Fibroblast of pulmonary artery (primary cell): ENCODE measurements around the gene SH3BP4.

Source experiments
- DNase-seq: peaks from one replicate; pipeline ENCODE4 v3.0.0-alpha.2; 2010; ENCODE audit warnings: low read depth
- H3K4me3 ChIP-seq: replicated peaks from 2 replicates; pipeline ENCODE4 v1.5.1; 2011; ENCODE audit warnings: low read depth, mild to moderate bottlenecking, control low read depth, low read length, moderate library complexity
- CTCF ChIP-seq: IDR thresholded peaks from 2 replicates; pipeline ENCODE4 v1.5.1; 2011; ENCODE audit warnings: mild to moderate bottlenecking, control low read depth, low read length, inconsistent platforms; ENCODE audit errors: missing control alignments

Gene SH3BP4

GRCh38 chr2:234989183-234989701 is 37.4 kb downstream of the SH3BP4 start:
- TF ChIP-seq CTCF = no peak
- peak; percentile 70 for DNase-seq
- no peak overlapping the region for H3K4me3 ChIP-seq

- TF ChIP-seq CTCF = no peak
- H3K4me3 ChIP-seq = no peak overlapping the region
- DNase-seq = no peak
Observed at GRCh38 chr2:234990300-234990699, 38.5 kb downstream of the SH3BP4 start.

- no peak for DNase-seq
- no peak for TF ChIP-seq CTCF
- no peak overlapping the region for H3K4me3 ChIP-seq
Observed at GRCh38 chr2:234991290-234991689, 39.5 kb downstream of the SH3BP4 start.

GRCh38 chr2:234991793-234992192 is 40.0 kb downstream of the SH3BP4 start:
- no peak overlapping the region for H3K4me3 ChIP-seq
- no peak for TF ChIP-seq CTCF
- no peak for DNase-seq

- H3K4me3 ChIP-seq = no peak overlapping the region
- no peak for DNase-seq
- no peak for TF ChIP-seq CTCF
Observed at GRCh38 chr2:234992196-234992595, 40.4 kb downstream of the SH3BP4 start.

GRCh38 chr2:234992624-234993349 is 41.0 kb downstream of the SH3BP4 start:
- TF ChIP-seq CTCF = no peak
- no peak overlapping the region for H3K4me3 ChIP-seq
- DNase-seq = no peak

GRCh38 chr2:234993541-234993981 is 41.7 kb downstream of the SH3BP4 start:
- TF ChIP-seq CTCF = no peak
- no peak overlapping the region for H3K4me3 ChIP-seq
- no peak for DNase-seq
